HepG2 (cell line): ENCODE measurements around the gene NDUFV1. TPM values are rescaled to one million over a fixed set of nuclear protein-coding genes. Genes with fewer than 3 reads are reported as not detected.
A peak's percentile ranks its signal among the peaks of the same experiment; 100 is the strongest.

ENCODE experiments used
- ARNT2 ChIP-seq: sonication (generic); formaldehyde crosslinking; IDR thresholded peaks from 2 replicates; pipeline ENCODE4 v1.8.0; 2022; ENCODE audit warnings: mild to moderate bottlenecking, low read depth, missing genetic modification reagents, moderate library complexity
- BHLHE40 ChIP-seq: IDR thresholded peaks from 2 replicates; pipeline ENCODE4 v1.6.1; 2011; ENCODE audit warnings: low read length, improper control_type of control experiment
- CHD4 ChIP-seq: fragments of 200-600 bp; sonication (generic); IDR thresholded peaks from 2 replicates; pipeline ENCODE4 v1.7.0; 2017; ENCODE audit warnings: mild to moderate bottlenecking, low read length, borderline replicate concordance
- FOXO1 ChIP-seq: sonication (generic); formaldehyde crosslinking; IDR thresholded peaks from 2 replicates; pipeline ENCODE4 v1.4.0; 2020; ENCODE audit warnings: missing genetic modification reagents
- NBN ChIP-seq: fragments of 450-650 bp; conservative IDR thresholded peaks from 2 replicates; pipeline ENCODE4 v1.6.1; 2017
- SPEN ChIP-seq: sonication (generic); formaldehyde crosslinking; IDR thresholded peaks from 2 replicates; pipeline ENCODE4 v1.5.1; 2020; ENCODE audit warnings: low read depth, mild to moderate bottlenecking, missing genetic modification reagents
- SRY ChIP-seq: sonication (generic); formaldehyde crosslinking; IDR thresholded peaks from 2 replicates; pipeline ENCODE4 v1.8.0; 2022; ENCODE audit warnings: mild to moderate bottlenecking, missing genetic modification reagents
- TARDBP ChIP-seq: sonication (generic); formaldehyde crosslinking; IDR thresholded peaks from 2 replicates; pipeline ENCODE4 v1.8.0; 2022; ENCODE audit warnings: mild to moderate bottlenecking, missing genetic modification reagents
- TOPORS ChIP-seq: sonication (generic); formaldehyde crosslinking; IDR thresholded peaks from 2 replicates; pipeline ENCODE4 v1.8.0; 2023; ENCODE audit warnings: mild to moderate bottlenecking, missing genetic modification reagents
- ZBTB40 ChIP-seq, 2 experiments: fragments of 450-650 bp in 1 of 2; sonication (generic) in 1 of 2; formaldehyde crosslinking in 1 of 2; IDR thresholded peaks; 2 replicates each; pipeline versions ENCODE4 v1.6.1 to v1.8.0; 2016 to 2022; ENCODE audit warnings: antibody characterized with exemption in 1 of 2, mild to moderate bottlenecking in 1 of 2, missing genetic modification reagents in 1 of 2
- ZGPAT ChIP-seq: IDR thresholded peaks from 2 replicates; pipeline ENCODE4 v1.6.1; 2016; ENCODE audit warnings: mild to moderate bottlenecking
- ZNF275 ChIP-seq: sonication (generic); formaldehyde crosslinking; IDR thresholded peaks from 2 replicates; pipeline ENCODE4 v1.8.0; 2022; ENCODE audit warnings: missing genetic modification reagents, mild to moderate bottlenecking, inconsistent platforms, borderline replicate concordance
- ZNF549 ChIP-seq: sonication (generic); formaldehyde crosslinking; IDR thresholded peaks from 2 replicates; pipeline ENCODE4 v1.5.0; 2020; ENCODE audit warnings: missing genetic modification reagents
- ZNF567 ChIP-seq: sonication (generic); formaldehyde crosslinking; IDR thresholded peaks from 2 replicates; pipeline ENCODE4 v1.8.1; 2023; ENCODE audit warnings: mild to moderate bottlenecking, missing genetic modification reagents, borderline replicate concordance
- ZNF570 ChIP-seq: sonication (generic); formaldehyde crosslinking; IDR thresholded peaks from 2 replicates; pipeline ENCODE4 v1.4.0; 2020; ENCODE audit warnings: mild to moderate bottlenecking, missing genetic modification reagents, borderline replicate concordance
- ZNF614 ChIP-seq: IDR thresholded peaks from 2 replicates; pipeline ENCODE4 v1.6.1; 2018; ENCODE audit warnings: missing biosample characterization, missing genetic modification reagents, inconsistent platforms, borderline replicate concordance
- ZNF652 ChIP-seq: IDR thresholded peaks from 2 replicates; pipeline ENCODE4 v1.6.1; 2016; ENCODE audit warnings: low read depth, borderline replicate concordance
- polyA plus RNA-seq, 8 experiments: library from polyadenylated mRNA; depleted of rRNA in 3 of 8; stranded (reverse) in 7 of 8; unstranded in 1 of 8; fragments of >200 nt; fragmentation: Illumina TruSeq in 4 of 8; extraction: Trizol in 4 of 8; gene quantifications; 2 replicates each; pipeline versions ENCODE4 v1.2.1 to v1.2.3, GENCODE V29; 2011 to 2016; ENCODE audit warnings: low read depth in 4 of 8, missing spikeins in 1 of 8, mixed read lengths in 1 of 8; ENCODE audit not compliant: insufficient read depth in 1 of 8
- total RNA-seq, 5 experiments: library from RNA; depleted of rRNA; stranded (reverse); fragments of >200 nt; fragmentation: Illumina TruSeq; extraction: Trizol; gene quantifications; 2 replicates each; pipeline ENCODE4 v1.2.3, GENCODE V29; 2016; ENCODE audit warnings: low read depth in 1 of 5

Gene NDUFV1
- total and polyA plus RNA-seq, 2 of the 13 experiments (the other 11 are each of a cell fraction or from before 2014, with no cell fraction given), result 88.9 to 137 TPM

- TF ChIP-seq ZNF570 (CRISPR knock-in tag), result peak; percentile 43; the same call in 1 of the 2 replicates
- TF ChIP-seq FOXO1 (CRISPR knock-in tag), result peak; percentile 41; the same call in 1 of the 2 replicates
- peak; percentile 34 for TF ChIP-seq SPEN (CRISPR knock-in tag)
- TF ChIP-seq ZNF567 (CRISPR knock-in tag), result 0 out of 2 replicates have a peak, but pooled peaks have one; percentile 40
- TF ChIP-seq TARDBP (CRISPR knock-in tag), result no peak; the same call in 1 of the 2 replicates
- no peak for TF ChIP-seq ZNF549 (CRISPR knock-in tag)
- peak; percentile 44; the same call in 1 of the 2 replicates for TF ChIP-seq ZNF614
- TF ChIP-seq ZBTB40 (IDR thresholded peaks at IDR 0.05), result no peak
- TF ChIP-seq ZBTB40 (CRISPR knock-in tag; IDR thresholded peaks at IDR 0.05), result peak; percentile 60; the same call in 1 of the 2 replicates
- peak; percentile 73; the same call in 1 of the 2 replicates for TF ChIP-seq CHD4
- TF ChIP-seq ZNF652, result no peak
- TF ChIP-seq ARNT2 (CRISPR knock-in tag), result peak; percentile 89
- TF ChIP-seq NBN, result no peak
- TF ChIP-seq ZGPAT (CRISPR knock-in tag), result peak; percentile 79
- TF ChIP-seq SRY (CRISPR knock-in tag), result peak; percentile 67
- peak; percentile 66; the same call in 1 of the 2 replicates for TF ChIP-seq TOPORS
- 0 out of 2 replicates have a peak, but pooled peaks have one; percentile 29 for TF ChIP-seq ZNF275 (CRISPR knock-in tag)
- peak; percentile 43; the same call in 1 of the 2 replicates for TF ChIP-seq BHLHE40
Measured at GRCh38 chr11:67629386-67630227, 22.9 kb downstream of the NDUFV1 start, which contains the start of gene NUDT8 (continued).
